Subcutaneous adipose tissue (tissue), 4 donors: ENCODE data around the gene MFSD2A. TPM values are rescaled to one million over a fixed set of nuclear protein-coding genes. Genes with fewer than 3 reads are reported as not detected.

Source experiments
- CTCF ChIP-seq: fragments of 450-650 bp; IDR thresholded peaks from one replicate; pipeline ENCODE4 v1.5.1; 2016; ENCODE audit warnings: low read depth, mild to moderate bottlenecking, control low read depth, antibody characterized with exemption, moderate library complexity
- total RNA-seq, 4 donors: library from RNA; depleted of rRNA; stranded (reverse); fragments of >200 nt; gene quantifications; one replicate each; pipeline ENCODE4 v1.1.0, GENCODE V29; 2016

The MFSD2A gene
- total RNA-seq, 4 donors from 2014 or later: 0.66 to 4.6 (median 2.6) TPM

- TF ChIP-seq CTCF: no peak
These were observed 21.8 kb downstream of the MFSD2A start for GRCh38 chr1:39976732-39977131.

GRCh38 chr1:39977202-39977601 lies 22.3 kb downstream of the MFSD2A start:
- no peak for TF ChIP-seq CTCF

GRCh38 chr1:39979654-39980053 lies 24.7 kb downstream of the MFSD2A start:
- TF ChIP-seq CTCF: no peak

GRCh38 chr1:39980555-39981313 lies 25.8 kb downstream of the MFSD2A start:
- TF ChIP-seq CTCF: no peak

- TF ChIP-seq CTCF: no peak
These were observed 26.4 kb downstream of the MFSD2A start for GRCh38 chr1:39981385-39981784.

- no peak for TF ChIP-seq CTCF
These were observed 27.0 kb downstream of the MFSD2A start for GRCh38 chr1:39981945-39982344.

- no peak for TF ChIP-seq CTCF
These were observed 30.0 kb downstream of the MFSD2A start for GRCh38 chr1:39984951-39985350.
